ENCODE data around the gene URB1. TPM values are rescaled to one million over a fixed set of nuclear protein-coding genes. Genes with fewer than 3 reads are reported as not detected.
A peak's percentile ranks its signal among the peaks of the same experiment; 100 is the strongest.

The URB1 gene
- total and polyA plus RNA-seq, 9 of the 15 experiments (the other 6 are each of a cell fraction or from before 2014, with no cell fraction given), result 0.97 to 53.6 (median 21.5) TPM

DNA sequence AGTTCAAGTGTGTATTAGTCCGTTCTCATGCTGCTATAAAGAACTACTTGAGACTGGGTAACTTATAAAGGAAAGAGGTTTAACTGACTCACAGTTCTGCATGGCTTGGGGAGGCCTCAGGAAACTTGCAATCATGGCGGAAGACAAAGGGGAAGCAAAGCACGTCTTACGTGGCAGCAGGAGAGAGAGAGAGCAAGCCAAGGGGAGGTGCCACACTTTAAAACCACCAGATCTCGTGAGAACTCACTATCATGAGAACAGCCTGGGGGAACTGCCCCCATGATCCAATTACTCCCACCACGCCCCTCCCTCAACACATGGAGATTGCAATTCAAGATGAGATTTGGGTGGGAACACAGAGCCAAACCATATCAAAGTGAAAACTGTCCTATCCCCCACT, 109.8 kb downstream of the URB1 start:
- no peak overlapping the region for H3K27ac ChIP-seq (ENCODE audit: extremely low read depth, low read depth, low read length)
- WGBS (ENCODE audit: insufficient coverage, low coverage, missing lambda C conversion rate), result 53% methylated on average over 6 of the region's 6 CpGs
- no peaks in the 10 kb centered on the region for H3K9me3 ChIP-seq (replicated peaks; ENCODE audit: control insufficient read depth, insufficient read depth, low read depth, low read length)
- H3K4me1 ChIP-seq (replicated peaks in 1 of 2; ENCODE audit: control insufficient read depth in 2 of 2, insufficient read depth in 2 of 2, low read length in 2 of 2), result peaks cover 0 to 11% of the 10 kb centered on the region in 2 experiments; a peak in 3 of 5 replicates
- H3K79me2 ChIP-seq (ENCODE audit: control insufficient read depth, insufficient read depth, low read length), result peaks cover 15% of the 10 kb centered on the region
- intact Hi-C loops (cut with micrococcal nuclease) (no loop called here), in situ Hi-C loops (cut with MboI) (no loop called here)
- H3K36me3 ChIP-seq (ENCODE audit: control insufficient read depth, insufficient read depth, low read length), result peaks cover 3% of the 10 kb centered on the region; the same call in 1 of the 3 replicates
- no peak for DNase-seq (ENCODE audit: extremely low read depth in 1 of 4, low spot score in 3 of 4)
- no peak overlapping the region for H3K4me2 ChIP-seq (ENCODE audit: insufficient read depth, low read length)
- BruUV-seq (replicated peaks), result no TSS peak
- no peak overlapping the region for H3K9ac ChIP-seq (ENCODE audit: insufficient read depth in 1 of 2, low read depth in 2 of 2, low read length in 2 of 2)
- no peak overlapping the region for H2AFZ ChIP-seq (ENCODE audit: low read depth, low read length)
- no peaks in the 10 kb centered on the region for H4K20me1 ChIP-seq (replicated peaks; ENCODE audit: control insufficient read depth, insufficient read depth, low read length)
- TF ChIP-seq PYGO2 (tag; IDR thresholded peaks at IDR 0.05), result no peak
- TF ChIP-seq MIER1 (IDR thresholded peaks at IDR 0.05; ENCODE audit: low read depth), result no peak
- TF ChIP-seq, protein P1, sequence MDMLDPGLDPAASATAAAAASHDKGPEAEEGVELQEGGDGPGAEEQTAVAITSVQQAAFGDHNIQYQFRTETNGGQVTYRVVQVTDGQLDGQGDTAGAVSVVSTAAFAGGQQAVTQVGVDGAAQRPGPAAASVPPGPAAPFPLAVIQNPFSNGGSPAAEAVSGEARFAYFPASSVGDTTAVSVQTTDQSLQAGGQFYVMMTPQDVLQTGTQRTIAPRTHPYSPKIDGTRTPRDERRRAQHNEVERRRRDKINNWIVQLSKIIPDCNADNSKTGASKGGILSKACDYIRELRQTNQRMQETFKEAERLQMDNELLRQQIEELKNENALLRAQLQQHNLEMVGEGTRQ (CRISPR knock-in tag; IDR thresholded peaks at IDR 0.05), result no peak
- no peak for TF ChIP-seq ETV6 (IDR thresholded peaks at IDR 0.05; ENCODE audit: borderline replicate concordance in 1 of 2, low read depth in 2 of 2, low read length in 1 of 2)
- TF ChIP-seq ETV6 (CRISPR knock-in tag; IDR thresholded peaks at IDR 0.05; ENCODE audit: borderline replicate concordance), result no peak
- TF ChIP-seq ZNF431 (CRISPR knock-in tag; IDR thresholded peaks at IDR 0.05), result peak; percentile 76; the same call in 1 of the 2 replicates
- TF ChIP-seq CHD2 (IDR thresholded peaks at IDR 0.05; ENCODE audit: low read depth, low read length), result peak; percentile 65
- TF ChIP-seq TAL1 (IDR thresholded peaks at IDR 0.05), result no peak
- no peak for TF ChIP-seq KLF6 (CRISPR knock-in tag; IDR thresholded peaks at IDR 0.05; ENCODE audit: borderline replicate concordance)
- TF ChIP-seq SP2 (IDR thresholded peaks at IDR 0.05; ENCODE audit: extremely low read depth, low read depth, low read length, poor library complexity, severe bottlenecking), result no peak
- TF ChIP-seq NFRKB (IDR thresholded peaks at IDR 0.05; ENCODE audit: low read depth), result no peak
- ChIA-PET POLR2A (no interaction called here), CTCF (ENCODE audit: low intra/inter-chr PET ratio) (no interaction called here)
- ATAC-seq, result no peak
- no peaks in the 10 kb centered on the region for H3K27me3 ChIP-seq (ENCODE audit: control insufficient read depth in 2 of 2, insufficient read depth in 2 of 2, low read length in 2 of 2)
- no peaks in the 10 kb centered on the region for H3K9me1 ChIP-seq (ENCODE audit: control insufficient read depth, insufficient read depth, low read length)
- no peak overlapping the region for H3K4me3 ChIP-seq
- no peak for FAIRE-seq
